Measurements from ENCODE around the gene TNFRSF14. TPM values are rescaled to one million over a fixed set of nuclear protein-coding genes. Genes with fewer than 3 reads are reported as not detected.

The TNFRSF14 gene
- total RNA-seq, 1 donor from 2014 or later = 0.26 TPM

DNA sequence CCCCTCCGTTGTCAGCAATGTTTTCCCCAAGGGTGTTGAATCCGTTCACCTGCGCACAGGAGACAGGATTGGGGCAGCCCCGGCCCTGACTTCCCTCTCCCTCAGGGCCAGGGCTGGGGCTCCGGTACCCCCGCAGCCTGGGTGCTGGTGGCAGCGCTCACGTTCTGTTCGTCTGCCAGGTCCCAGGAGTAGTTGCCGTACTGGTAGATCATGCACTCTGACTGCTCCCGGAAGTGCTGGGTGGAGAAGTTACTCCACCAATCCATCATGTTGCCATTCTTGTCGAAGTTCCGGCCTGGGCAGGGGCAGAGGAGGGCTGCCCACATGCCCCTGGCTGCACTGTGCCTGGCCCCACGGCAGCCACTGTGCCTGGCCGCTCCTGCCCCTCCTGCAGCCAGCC lies 36.5 kb downstream of the TNFRSF14 start:
- no peak for DNase-seq (ENCODE audit: low spot score)
- H3K4me1 Mint-ChIP-seq (ENCODE audit: unreplicated experiment) = no peaks in the 10 kb centered on the region
- H3K27ac Mint-ChIP-seq (ENCODE audit: unreplicated experiment) = no peak overlapping the region
- TF ChIP-seq, protein P1, sequence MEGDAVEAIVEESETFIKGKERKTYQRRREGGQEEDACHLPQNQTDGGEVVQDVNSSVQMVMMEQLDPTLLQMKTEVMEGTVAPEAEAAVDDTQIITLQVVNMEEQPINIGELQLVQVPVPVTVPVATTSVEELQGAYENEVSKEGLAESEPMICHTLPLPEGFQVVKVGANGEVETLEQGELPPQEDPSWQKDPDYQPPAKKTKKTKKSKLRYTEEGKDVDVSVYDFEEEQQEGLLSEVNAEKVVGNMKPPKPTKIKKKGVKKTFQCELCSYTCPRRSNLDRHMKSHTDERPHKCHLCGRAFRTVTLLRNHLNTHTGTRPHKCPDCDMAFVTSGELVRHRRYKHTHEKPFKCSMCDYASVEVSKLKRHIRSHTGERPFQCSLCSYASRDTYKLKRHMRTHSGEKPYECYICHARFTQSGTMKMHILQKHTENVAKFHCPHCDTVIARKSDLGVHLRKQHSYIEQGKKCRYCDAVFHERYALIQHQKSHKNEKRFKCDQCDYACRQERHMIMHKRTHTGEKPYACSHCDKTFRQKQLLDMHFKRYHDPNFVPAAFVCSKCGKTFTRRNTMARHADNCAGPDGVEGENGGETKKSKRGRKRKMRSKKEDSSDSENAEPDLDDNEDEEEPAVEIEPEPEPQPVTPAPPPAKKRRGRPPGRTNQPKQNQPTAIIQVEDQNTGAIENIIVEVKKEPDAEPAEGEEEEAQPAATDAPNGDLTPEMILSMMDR (IDR thresholded peaks at IDR 0.05; ENCODE audit: unreplicated experiment) = no peak
- H3K9me3 Mint-ChIP-seq (ENCODE audit: unreplicated experiment) = no peaks in the 10 kb centered on the region
- no peaks in the 10 kb centered on the region for H3K36me3 Mint-ChIP-seq (ENCODE audit: low read depth, unreplicated experiment)
- H3K4me3 Mint-ChIP-seq (ENCODE audit: unreplicated experiment) = no peak overlapping the region
- H3K27me3 Mint-ChIP-seq (ENCODE audit: unreplicated experiment) = peaks cover 7% of the 10 kb centered on the region

DNA sequence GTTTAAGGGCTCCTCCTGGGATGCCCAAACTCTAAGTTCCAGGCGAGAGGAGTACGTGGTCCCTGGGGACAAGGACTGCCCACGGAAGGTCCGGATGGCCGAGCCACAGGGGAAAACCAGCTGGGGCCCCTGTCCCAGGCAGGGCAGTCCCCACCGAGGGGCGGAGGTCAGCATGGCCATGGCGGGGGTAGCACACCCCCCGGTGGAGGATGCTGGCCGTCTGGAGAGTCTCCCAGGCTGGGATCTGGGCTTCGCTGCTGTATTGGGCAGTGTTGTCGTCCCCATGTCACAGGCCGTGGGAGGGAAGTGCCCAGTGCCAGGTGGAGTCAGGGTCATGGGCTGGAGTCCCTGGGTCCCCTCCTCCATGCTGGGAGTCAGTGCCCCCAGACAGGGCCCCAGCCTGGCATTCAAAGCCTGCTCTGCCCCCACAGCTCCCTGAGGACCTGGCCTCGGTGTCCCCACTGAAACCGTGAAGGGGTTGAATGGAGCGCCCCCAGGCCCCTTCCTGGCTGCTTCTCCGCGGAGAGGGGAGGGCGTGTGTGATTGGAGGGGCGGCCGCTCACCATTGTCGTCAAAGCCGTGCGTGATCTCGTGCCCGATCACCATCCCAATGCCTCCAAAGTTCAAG lies 37.2 kb downstream of the TNFRSF14 start:
- no peaks in the 10 kb centered on the region for H3K36me3 Mint-ChIP-seq (ENCODE audit: low read depth, unreplicated experiment)
- H3K4me1 Mint-ChIP-seq (ENCODE audit: unreplicated experiment) = no peaks in the 10 kb centered on the region
- TF ChIP-seq, protein P1 (IDR thresholded peaks at IDR 0.05; ENCODE audit: unreplicated experiment) = no peak
- no peak overlapping the region for H3K4me3 Mint-ChIP-seq (ENCODE audit: unreplicated experiment)
- no peak overlapping the region for H3K27ac Mint-ChIP-seq (ENCODE audit: unreplicated experiment)
- H3K27me3 Mint-ChIP-seq (ENCODE audit: unreplicated experiment) = peaks cover 7% of the 10 kb centered on the region
- DNase-seq (ENCODE audit: low spot score) = no peak
- H3K9me3 Mint-ChIP-seq (ENCODE audit: unreplicated experiment) = no peaks in the 10 kb centered on the region

DNA sequence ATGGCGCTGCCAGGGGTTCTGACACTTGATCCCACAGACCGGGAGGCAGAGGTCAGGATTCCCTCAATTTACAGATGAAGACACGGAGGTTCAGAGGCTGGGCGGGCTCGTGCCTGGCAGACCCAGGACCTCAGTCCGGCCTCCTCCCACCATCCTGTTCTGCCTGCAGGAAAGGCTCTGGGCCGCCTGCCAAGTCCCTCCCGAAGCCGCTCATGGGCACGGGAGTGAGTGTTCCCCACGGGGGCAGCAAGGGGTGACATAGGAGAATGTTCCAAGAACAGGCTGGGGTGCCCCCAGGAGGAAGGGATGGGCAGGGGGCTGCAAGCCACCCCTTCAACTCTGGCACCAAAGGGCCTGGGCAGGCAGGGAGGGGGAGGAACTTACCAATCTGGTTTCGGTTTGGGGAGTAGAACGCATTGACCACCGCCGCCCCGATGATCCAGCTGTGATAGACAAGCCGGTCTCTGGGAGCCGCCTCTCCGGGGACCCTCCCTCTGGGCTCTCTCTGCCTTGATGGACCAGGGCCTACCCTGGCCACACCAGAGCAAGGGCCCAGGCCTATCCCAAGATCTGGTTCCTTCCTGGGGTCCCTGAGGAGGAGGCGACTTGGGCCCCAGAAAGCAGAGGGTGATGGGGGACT lies 38.0 kb downstream of the TNFRSF14 start:
- TF ChIP-seq, protein P1 (IDR thresholded peaks at IDR 0.05; ENCODE audit: unreplicated experiment) = no peak
- Mint-ChIP-seq H3K36me3 (ENCODE audit: low read depth, unreplicated experiment) (no peaks in the 10 kb centered on the region), H3K9me3 (ENCODE audit: unreplicated experiment) (no peaks in the 10 kb centered on the region)

DNA sequence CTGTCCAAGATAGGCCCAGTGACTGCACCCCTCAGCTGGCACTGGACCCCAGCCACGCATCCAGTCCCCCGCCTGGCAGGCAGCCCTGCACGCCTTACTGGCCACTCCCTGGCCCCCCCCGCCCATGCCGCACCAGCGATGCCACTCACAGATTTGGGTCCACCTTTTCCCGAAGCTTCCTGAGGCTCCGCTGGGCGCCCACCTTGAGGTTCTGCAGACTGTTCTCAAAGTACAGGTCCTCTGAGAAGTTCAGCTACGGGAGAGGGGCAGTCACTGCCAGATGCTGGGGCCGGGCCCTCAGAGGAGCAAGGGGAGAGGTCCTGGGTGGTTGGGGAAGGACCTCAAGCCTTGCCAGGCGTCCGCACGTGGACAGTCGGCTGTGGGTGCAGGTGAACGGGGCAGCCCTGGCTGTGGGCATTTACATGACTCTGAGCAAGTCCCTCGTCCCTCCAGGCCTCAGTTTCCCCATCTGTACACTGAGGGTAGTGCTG lies 38.5 kb downstream of the TNFRSF14 start:
- no peak for DNase-seq (ENCODE audit: low spot score)
- peaks cover 7% of the 10 kb centered on the region for H3K27me3 Mint-ChIP-seq (ENCODE audit: unreplicated experiment)
- H3K27ac Mint-ChIP-seq (ENCODE audit: unreplicated experiment) = no peak overlapping the region
- H3K4me3 Mint-ChIP-seq (ENCODE audit: unreplicated experiment) = no peak overlapping the region
- TF ChIP-seq, protein P1 (IDR thresholded peaks at IDR 0.05; ENCODE audit: unreplicated experiment) = no peak
- no peaks in the 10 kb centered on the region for H3K36me3 Mint-ChIP-seq (ENCODE audit: low read depth, unreplicated experiment)
- no peaks in the 10 kb centered on the region for H3K9me3 Mint-ChIP-seq (ENCODE audit: unreplicated experiment)
- no peaks in the 10 kb centered on the region for H3K4me1 Mint-ChIP-seq (ENCODE audit: unreplicated experiment)

More for the DNA sequence above, 38.0 kb downstream of the TNFRSF14 start:
- peaks cover 9% of the 10 kb centered on the region for H3K27me3 Mint-ChIP-seq (ENCODE audit: unreplicated experiment)
- H3K4me3 Mint-ChIP-seq (ENCODE audit: unreplicated experiment) = no peak overlapping the region
- no peak for DNase-seq (ENCODE audit: low spot score)
- no peaks in the 10 kb centered on the region for H3K4me1 Mint-ChIP-seq (ENCODE audit: unreplicated experiment)
- H3K27ac Mint-ChIP-seq (ENCODE audit: unreplicated experiment) = no peak overlapping the region

DNA sequence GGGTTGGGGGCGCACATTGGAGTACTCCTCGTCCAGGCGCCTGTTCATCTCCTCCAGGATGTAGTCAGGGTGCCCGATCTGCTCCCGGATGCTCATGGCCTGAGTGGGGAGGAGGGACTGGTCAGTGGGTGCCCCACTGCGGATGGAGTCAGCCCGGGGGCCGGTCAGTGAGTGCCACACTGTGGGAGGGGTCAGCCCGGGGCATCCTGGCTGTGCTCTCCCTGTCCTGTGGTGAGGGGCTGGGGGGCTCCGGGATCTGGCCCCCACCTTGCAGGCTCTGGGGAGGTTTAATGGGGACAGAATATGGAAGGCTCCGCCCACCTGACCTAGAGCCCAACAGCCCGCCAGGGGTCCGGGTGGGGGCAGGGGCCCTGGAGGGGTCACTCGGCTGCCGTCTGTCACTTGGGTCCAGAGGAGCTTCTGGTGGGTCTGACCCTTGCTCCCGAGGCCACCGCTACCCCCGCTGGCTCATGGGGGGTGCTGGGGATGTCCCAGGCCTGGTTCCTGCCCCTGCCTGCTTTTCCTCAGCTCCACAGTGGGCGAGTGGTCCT lies 39.2 kb downstream of the TNFRSF14 start:
- no peak overlapping the region for H3K4me3 Mint-ChIP-seq (ENCODE audit: unreplicated experiment)
- H3K27ac Mint-ChIP-seq (ENCODE audit: unreplicated experiment) = no peak overlapping the region
- peaks cover 5% of the 10 kb centered on the region for H3K27me3 Mint-ChIP-seq (ENCODE audit: unreplicated experiment)
- H3K9me3 Mint-ChIP-seq (ENCODE audit: unreplicated experiment) = no peaks in the 10 kb centered on the region
- no peaks in the 10 kb centered on the region for H3K4me1 Mint-ChIP-seq (ENCODE audit: unreplicated experiment)
- DNase-seq (ENCODE audit: low spot score) = no peak
- no peaks in the 10 kb centered on the region for H3K36me3 Mint-ChIP-seq (ENCODE audit: low read depth, unreplicated experiment)
- TF ChIP-seq, protein P1 (IDR thresholded peaks at IDR 0.05; ENCODE audit: unreplicated experiment) = no peak
